Peyer's patch (tissue), 4 donors: ENCODE results near the gene EYS. TPM values are rescaled to one million over a fixed set of nuclear protein-coding genes. Genes with fewer than 3 reads are reported as not detected.

Source experiments
- DNase-seq, 3 donors: peaks; one replicate each; pipeline ENCODE4 v3.0.0-alpha.2; 2017 to 2019
- H3K27ac ChIP-seq, 4 donors: fragments of 200-600 bp; sonication (generic); one replicate each; pipeline ENCODE4 v1.5.1; 2016 to 2019
- H3K27me3 ChIP-seq, 2 donors: fragments of 200-600 bp; sonication (generic); one replicate each; pipeline ENCODE4 v1.5.1; 2019
- H3K36me3 ChIP-seq, 3 donors: fragments of 200-600 bp; sonication (generic); one replicate each; pipeline ENCODE4 v1.5.1; 2016 to 2019
- H3K4me1 ChIP-seq, 4 donors: fragments of 200-600 bp; sonication (generic); one replicate each; pipeline ENCODE4 v1.5.1; 2016 to 2019
- H3K4me3 ChIP-seq, 4 donors: fragments of 200-600 bp; sonication (generic); 1 replicate in 3 of 4; 2 replicates in 1 of 4; pipeline ENCODE4 v1.5.1; 2016 to 2019; ENCODE audit warnings: mild to moderate bottlenecking in 1 of 4
- H3K9me3 ChIP-seq, 4 donors: fragments of 200-600 bp; sonication (generic); one replicate each; pipeline ENCODE4 v1.5.1; 2016 to 2019; ENCODE audit warnings: mild to moderate bottlenecking in 1 of 4
- CTCF ChIP-seq, 6 experiments: fragments of 450-650 bp in 4 of 6; fragments of 200-600 bp in 2 of 6; sonication (generic) in 1 of 6; IDR thresholded peaks; one replicate each; pipeline ENCODE4 v1.5.1; 2017 to 2019; ENCODE audit warnings: antibody characterized with exemption in 6 of 6, mild to moderate bottlenecking in 3 of 6, moderate library complexity in 1 of 6
- POLR2A ChIP-seq, 2 donors: fragments of 450-650 bp; IDR thresholded peaks; one replicate each; pipeline ENCODE4 v1.5.1; 2017; ENCODE audit warnings: antibody characterized with exemption in 2 of 2, mild to moderate bottlenecking in 2 of 2, moderate library complexity in 2 of 2
- total RNA-seq, 4 donors: library from RNA; depleted of rRNA; stranded (reverse); fragments of >200 nt; gene quantifications; one replicate each; pipeline ENCODE4 v1.1.0, GENCODE V29; 2016

The EYS gene
- total RNA-seq, 4 donors from 2014 or later = 0.13 to 1.5 (median 0.35) TPM; not detected in 1

GRCh38 chr6:64486578-64487351, 1220.3 kb downstream of the EYS start:
- Histone ChIP-seq H3K27ac (no peak overlapping the region), H3K4me1 (no peaks in the 10 kb centered on the region), H3K9me3 (no peaks in the 10 kb centered on the region), H3K4me3 (no peak overlapping the region), H3K36me3 (no peaks in the 10 kb centered on the region), H3K27me3 (no peaks in the 10 kb centered on the region)
- no peak for TF ChIP-seq CTCF (IDR thresholded peaks at IDR 0.05)
- TF ChIP-seq POLR2A (IDR thresholded peaks at IDR 0.05) = no peak
- DNase-seq = no peak

GRCh38 chr6:64483956-64484499, 1223.0 kb downstream of the EYS start:
- Histone ChIP-seq H3K4me1 (no peaks in the 10 kb centered on the region), H3K36me3 (no peaks in the 10 kb centered on the region), H3K27ac (no peak overlapping the region), H3K4me3 (no peak overlapping the region), H3K27me3 (no peaks in the 10 kb centered on the region), H3K9me3 (no peaks in the 10 kb centered on the region)
- DNase-seq = no peak
- TF ChIP-seq CTCF (IDR thresholded peaks at IDR 0.05) = no peak
- TF ChIP-seq POLR2A (IDR thresholded peaks at IDR 0.05) = no peak

GRCh38 chr6:64482631-64483030, 1224.4 kb downstream of the EYS start:
- Histone ChIP-seq H3K9me3 (no peaks in the 10 kb centered on the region), H3K4me3 (no peak overlapping the region), H3K36me3 (no peaks in the 10 kb centered on the region), H3K27me3 (no peaks in the 10 kb centered on the region), H3K27ac (no peak overlapping the region), H3K4me1 (no peaks in the 10 kb centered on the region)
- TF ChIP-seq POLR2A (IDR thresholded peaks at IDR 0.05) (no peak), CTCF (IDR thresholded peaks at IDR 0.05) (no peak)
- no peak for DNase-seq

GRCh38 chr6:64479134-64479533, 1227.9 kb downstream of the EYS start:
- Histone ChIP-seq H3K4me1 (no peaks in the 10 kb centered on the region), H3K9me3 (no peaks in the 10 kb centered on the region), H3K27ac (no peak overlapping the region), H3K27me3 (no peaks in the 10 kb centered on the region), H3K4me3 (no peak overlapping the region), H3K36me3 (no peaks in the 10 kb centered on the region)
- no peak for DNase-seq
- TF ChIP-seq CTCF (IDR thresholded peaks at IDR 0.05) (no peak), POLR2A (IDR thresholded peaks at IDR 0.05) (no peak)

- Histone ChIP-seq H3K9me3 (no peaks in the 10 kb centered on the region), H3K4me3 (no peak overlapping the region), H3K36me3 (no peaks in the 10 kb centered on the region), H3K27ac (no peak overlapping the region), H3K4me1 (no peaks in the 10 kb centered on the region), H3K27me3 (no peaks in the 10 kb centered on the region)
- DNase-seq = no peak
- TF ChIP-seq POLR2A (IDR thresholded peaks at IDR 0.05) (no peak), CTCF (IDR thresholded peaks at IDR 0.05) (no peak)
Measured at GRCh38 chr6:64477391-64477790, 1229.6 kb downstream of the EYS start.
